ENCODE data around the gene TYSND1. TPM values are rescaled to one million over a fixed set of nuclear protein-coding genes. Genes with fewer than 3 reads are reported as not detected.

Gene TYSND1
- total RNA-seq, 1 experiment from 2014 or later = 78.2 TPM

DNA sequence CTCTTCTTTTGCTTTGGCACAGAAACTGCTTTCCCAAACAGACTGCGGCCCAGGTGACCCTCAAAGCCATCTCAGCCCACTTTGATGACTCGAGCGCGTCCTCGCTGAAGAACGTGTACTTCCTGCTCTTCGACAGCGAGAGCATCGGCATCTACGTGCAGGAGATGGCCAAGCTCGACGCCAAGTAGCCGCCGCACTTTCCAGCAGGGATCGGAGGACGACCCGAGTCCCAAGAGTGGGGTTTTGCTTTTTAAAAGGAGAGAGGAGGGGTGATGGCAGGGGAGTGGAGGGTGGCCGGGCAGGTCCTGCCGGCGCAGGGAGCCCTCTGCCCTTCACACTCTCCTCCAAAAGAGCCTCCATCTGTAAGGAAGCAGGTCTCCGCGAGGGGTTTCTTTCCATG, 35.0 kb downstream of the TYSND1 start:
- H3K4me1 ChIP-seq (ENCODE audit: insufficient read depth, low read length) = no peaks in the 10 kb centered on the region
- CTCF ChIA-PET = no interaction called here
- no peak for ATAC-seq
- no peaks in the 10 kb centered on the region for H4K20me1 ChIP-seq (ENCODE audit: low read length)
- H3K36me3 ChIP-seq (ENCODE audit: low read depth, low read length) = peaks cover 40% of the 10 kb centered on the region; the same call in 1 of the 2 replicates
- H3K9me3 ChIP-seq (ENCODE audit: low read length) = no peaks in the 10 kb centered on the region
- H3K9ac ChIP-seq (ENCODE audit: low read length) = no peak overlapping the region
- no TSS peak for BruUV-seq (replicated peaks)
- no peak overlapping the region for H3K4me2 ChIP-seq (ENCODE audit: low read length)
- TF ChIP-seq, protein P1, sequence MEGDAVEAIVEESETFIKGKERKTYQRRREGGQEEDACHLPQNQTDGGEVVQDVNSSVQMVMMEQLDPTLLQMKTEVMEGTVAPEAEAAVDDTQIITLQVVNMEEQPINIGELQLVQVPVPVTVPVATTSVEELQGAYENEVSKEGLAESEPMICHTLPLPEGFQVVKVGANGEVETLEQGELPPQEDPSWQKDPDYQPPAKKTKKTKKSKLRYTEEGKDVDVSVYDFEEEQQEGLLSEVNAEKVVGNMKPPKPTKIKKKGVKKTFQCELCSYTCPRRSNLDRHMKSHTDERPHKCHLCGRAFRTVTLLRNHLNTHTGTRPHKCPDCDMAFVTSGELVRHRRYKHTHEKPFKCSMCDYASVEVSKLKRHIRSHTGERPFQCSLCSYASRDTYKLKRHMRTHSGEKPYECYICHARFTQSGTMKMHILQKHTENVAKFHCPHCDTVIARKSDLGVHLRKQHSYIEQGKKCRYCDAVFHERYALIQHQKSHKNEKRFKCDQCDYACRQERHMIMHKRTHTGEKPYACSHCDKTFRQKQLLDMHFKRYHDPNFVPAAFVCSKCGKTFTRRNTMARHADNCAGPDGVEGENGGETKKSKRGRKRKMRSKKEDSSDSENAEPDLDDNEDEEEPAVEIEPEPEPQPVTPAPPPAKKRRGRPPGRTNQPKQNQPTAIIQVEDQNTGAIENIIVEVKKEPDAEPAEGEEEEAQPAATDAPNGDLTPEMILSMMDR (conservative IDR thresholded peaks at IDR 0.05; ENCODE audit: low read depth, low read length) = no peak
- no peak for TF ChIP-seq EZH2phosphoT487 (IDR thresholded peaks at IDR 0.05; ENCODE audit: borderline replicate concordance, low read length)
- TF ChIP-seq EZH2 (IDR thresholded peaks at IDR 0.05; ENCODE audit: low read length, unreplicated experiment) = no peak
- H3K27me3 ChIP-seq (ENCODE audit: low read length) = no peaks in the 10 kb centered on the region
- no peaks in the 10 kb centered on the region for H3F3A ChIP-seq (ENCODE audit: low read length, unreplicated experiment)
- no peak overlapping the region for H3K4me3 ChIP-seq (ENCODE audit: low read length)
- H3K9me2 ChIP-seq (replicated peaks; ENCODE audit: low read length) = no peaks in the 10 kb centered on the region
- no peak for DNase-seq
- intact Hi-C loops (cut with micrococcal nuclease) = no loop called here
- POLR2A ChIA-PET (ENCODE audit: unreplicated experiment) = no interaction called here
- no peak overlapping the region for H3K27ac ChIP-seq (ENCODE audit: low read length)
- no peaks in the 10 kb centered on the region for H3K79me2 ChIP-seq (ENCODE audit: low read length)
- H2AFZ ChIP-seq (ENCODE audit: low read length) = no peak overlapping the region

DNA sequence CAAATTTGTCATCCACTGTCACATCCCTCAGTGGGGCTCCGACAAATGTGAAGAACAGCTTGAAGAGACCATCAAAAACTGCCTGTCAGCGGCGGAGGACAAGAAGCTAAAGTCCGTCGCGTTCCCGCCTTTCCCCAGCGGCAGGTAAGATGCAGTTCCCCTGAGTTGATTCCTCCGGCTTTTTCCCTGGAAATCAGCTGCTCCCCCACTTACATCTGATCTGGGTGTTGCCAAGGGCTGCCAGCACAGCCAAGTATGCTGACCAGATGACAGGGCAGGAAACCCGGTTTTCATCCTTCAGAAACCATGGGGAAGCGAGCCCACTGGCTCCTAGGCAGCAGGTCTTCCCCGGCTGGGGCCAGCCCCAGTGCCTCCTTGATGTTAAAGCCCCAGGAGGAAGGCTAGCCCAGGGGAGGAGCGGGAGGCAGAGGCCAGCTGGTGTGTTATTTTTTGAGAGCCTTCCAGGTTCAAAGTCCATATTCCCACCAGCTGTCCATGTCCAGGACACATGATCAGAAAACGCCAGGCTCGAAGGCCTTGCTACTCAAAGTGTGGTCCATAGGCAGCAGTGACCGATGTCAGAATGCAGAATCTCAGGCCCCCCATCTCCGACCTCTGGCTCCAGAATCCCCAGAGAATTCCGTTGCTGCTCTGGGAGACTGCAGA, 37.3 kb downstream of the TYSND1 start:
- Histone ChIP-seq H4K20me1 (ENCODE audit: low read length) (no peaks in the 10 kb centered on the region), H3K4me2 (ENCODE audit: low read length) (no peak overlapping the region), H3K27ac (ENCODE audit: low read length) (no peak overlapping the region), H3K4me3 (ENCODE audit: low read length) (no peak overlapping the region), H3K79me2 (ENCODE audit: low read length) (no peaks in the 10 kb centered on the region), H3K36me3 (ENCODE audit: low read depth, low read length) (peaks cover 27% of the 10 kb centered on the region; the same call in 1 of the 2 replicates), H3K9me3 (ENCODE audit: low read length) (no peaks in the 10 kb centered on the region), H3K9me2 (replicated peaks; ENCODE audit: low read length) (no peaks in the 10 kb centered on the region), H3F3A (ENCODE audit: low read length, unreplicated experiment) (no peaks in the 10 kb centered on the region), H3K4me1 (ENCODE audit: insufficient read depth, low read length) (no peaks in the 10 kb centered on the region), H3K9ac (ENCODE audit: low read length) (no peak overlapping the region), H2AFZ (ENCODE audit: low read length) (no peak overlapping the region), H3K27me3 (ENCODE audit: low read length) (no peaks in the 10 kb centered on the region)
- TF ChIP-seq EZH2phosphoT487 (IDR thresholded peaks at IDR 0.05; ENCODE audit: borderline replicate concordance, low read length) = no peak
- no peak for TF ChIP-seq EZH2 (IDR thresholded peaks at IDR 0.05; ENCODE audit: low read length, unreplicated experiment)
- TF ChIP-seq, protein P1 (conservative IDR thresholded peaks at IDR 0.05; ENCODE audit: low read depth, low read length) = no peak
- DNase-seq = no peak
- no TSS peak for BruUV-seq (replicated peaks)
- POLR2A ChIA-PET (ENCODE audit: unreplicated experiment) = no interaction called here
- CTCF ChIA-PET = no interaction called here
- ATAC-seq = no peak
- intact Hi-C loops (cut with micrococcal nuclease) = no loop called here

DNA sequence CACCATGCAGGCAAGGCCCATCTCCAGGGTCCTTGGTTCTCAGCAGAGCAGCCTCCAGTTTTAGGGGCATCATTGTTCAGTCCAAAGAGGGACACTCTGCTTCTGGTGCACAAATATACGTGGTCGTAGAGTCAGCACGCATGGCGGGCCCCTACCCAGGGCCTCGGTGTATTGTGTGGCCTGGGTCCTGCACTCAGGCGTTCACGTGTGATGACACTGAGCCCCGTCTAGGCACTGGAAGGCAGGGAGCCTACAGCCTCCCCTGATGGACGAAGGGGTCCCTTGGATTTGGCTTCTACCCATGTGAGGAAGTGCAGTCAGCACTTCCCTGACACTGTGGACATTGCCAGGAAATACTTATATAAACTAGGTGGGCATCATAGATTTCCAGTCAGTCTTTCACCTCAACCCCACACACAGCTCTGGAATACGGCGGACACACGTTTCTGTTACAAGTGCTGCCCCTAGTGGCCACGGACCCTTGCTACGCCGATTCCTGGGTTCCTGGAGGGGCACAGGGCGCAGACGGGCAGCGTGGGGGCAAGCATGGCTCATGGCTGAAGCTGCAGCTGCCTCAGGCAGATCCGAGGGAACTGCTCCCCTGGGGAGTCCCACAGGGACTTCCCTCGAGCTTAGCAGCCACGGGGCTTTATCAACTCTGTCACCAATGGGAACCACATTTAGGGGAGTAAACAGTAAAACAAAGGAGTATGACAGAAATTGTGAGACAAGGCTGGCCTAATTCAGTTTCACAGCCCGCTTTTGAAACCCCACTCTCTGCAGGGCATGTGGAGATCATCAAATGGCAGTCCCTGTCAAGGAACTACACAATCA, 39.3 kb downstream of the TYSND1 start:
- peak; percentile 32; the same call in 1 of the 2 replicates for ATAC-seq
- no peak overlapping the region for H3K27ac ChIP-seq (ENCODE audit: low read length)

More for the DNA sequence above, 39.3 kb downstream of the TYSND1 start:
- TF ChIP-seq, protein P1 (conservative IDR thresholded peaks at IDR 0.05; ENCODE audit: low read depth, low read length) = peak; percentile 91
- no peak for TF ChIP-seq EZH2phosphoT487 (IDR thresholded peaks at IDR 0.05; ENCODE audit: borderline replicate concordance, low read length)
- TF ChIP-seq EZH2 (IDR thresholded peaks at IDR 0.05; ENCODE audit: low read length, unreplicated experiment) = no peak
- Histone ChIP-seq H3K9ac (ENCODE audit: low read length) (no peak overlapping the region), H3K79me2 (ENCODE audit: low read length) (no peaks in the 10 kb centered on the region), H3K4me3 (ENCODE audit: low read length) (no peak overlapping the region), H3K4me2 (ENCODE audit: low read length) (no peak overlapping the region), H3K27me3 (ENCODE audit: low read length) (no peaks in the 10 kb centered on the region), H3F3A (ENCODE audit: low read length, unreplicated experiment) (no peaks in the 10 kb centered on the region), H2AFZ (ENCODE audit: low read length) (no peak overlapping the region), H3K9me2 (replicated peaks; ENCODE audit: low read length) (no peaks in the 10 kb centered on the region), H3K4me1 (ENCODE audit: insufficient read depth, low read length) (no peaks in the 10 kb centered on the region), H3K9me3 (ENCODE audit: low read length) (no peaks in the 10 kb centered on the region), H3K36me3 (ENCODE audit: low read depth, low read length) (peaks cover 9% of the 10 kb centered on the region; the same call in 1 of the 2 replicates), H4K20me1 (ENCODE audit: low read length) (no peaks in the 10 kb centered on the region)
- POLR2A ChIA-PET (ENCODE audit: unreplicated experiment) = no interaction called here
- CTCF ChIA-PET = no interaction called here
- no TSS peak for BruUV-seq (replicated peaks)
- DNase-seq = peak; percentile 25
- intact Hi-C loops (cut with micrococcal nuclease) = no loop called here

Measured in PC-3 (cell line).